ENCODE results near the gene C1QTNF6. TPM values are rescaled to one million over a fixed set of nuclear protein-coding genes. Genes with fewer than 3 reads are reported as not detected.

The C1QTNF6 gene
- total RNA-seq, 1 donor from 2014 or later = 7.1 TPM

DNA sequence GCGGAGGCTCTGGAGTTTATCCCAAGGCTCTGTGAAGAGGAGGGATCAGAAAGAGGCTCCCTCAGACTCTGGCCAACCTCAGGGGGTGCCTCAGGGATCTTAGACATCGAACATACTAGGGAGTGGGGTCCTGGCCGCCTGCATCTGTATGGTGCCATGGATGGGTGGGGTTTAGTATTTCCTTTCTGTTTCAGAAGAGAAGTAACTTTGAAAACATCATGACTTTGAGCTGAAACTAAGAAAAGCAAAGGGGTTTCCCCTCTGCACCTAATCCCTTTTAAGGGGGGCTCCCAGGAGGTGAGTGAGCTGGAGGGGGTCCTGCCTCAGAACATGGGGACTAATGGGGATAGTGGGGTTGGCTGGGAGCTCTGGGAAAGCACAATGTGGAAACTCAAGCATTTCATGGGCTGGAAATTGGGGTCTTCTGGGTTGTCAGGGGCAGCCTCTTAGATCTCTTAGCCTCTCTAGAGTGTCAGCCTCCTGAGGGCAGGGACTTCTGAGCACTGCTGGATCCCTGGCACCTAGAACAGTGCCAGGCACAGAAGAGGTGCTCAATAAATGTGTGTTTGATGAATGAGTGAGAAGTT, 36.0 kb upstream of the C1QTNF6 start:
- DNase-seq (ENCODE audit: low read depth) = no peak

DNA sequence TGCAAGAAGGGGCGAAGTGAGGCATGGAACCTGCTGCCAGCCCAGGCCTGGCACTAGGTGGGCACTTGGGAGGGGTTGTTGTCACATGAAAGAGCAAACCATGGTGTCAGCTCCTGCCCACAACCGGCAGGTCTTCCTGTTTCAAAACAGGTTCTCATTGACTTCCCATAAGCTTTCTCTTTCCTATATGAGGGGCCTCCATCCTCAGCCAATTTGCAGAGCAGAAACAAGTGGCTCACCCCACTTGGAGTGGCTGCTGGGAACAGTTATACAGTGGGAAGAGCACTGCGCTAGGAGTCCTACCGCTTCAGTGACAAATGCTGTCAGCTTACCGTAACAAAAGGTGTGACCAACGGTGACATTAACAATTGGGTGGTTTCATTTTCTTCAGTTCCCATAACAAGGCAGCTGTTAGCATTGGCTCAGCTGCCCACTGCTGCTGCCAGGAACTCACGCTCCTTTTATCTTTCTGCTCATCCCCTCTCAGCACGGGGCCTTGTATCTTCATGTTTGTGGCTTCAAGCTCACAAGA, 34.5 kb upstream of the C1QTNF6 start:
- DNase-seq (ENCODE audit: low read depth) = no peak

DNA sequence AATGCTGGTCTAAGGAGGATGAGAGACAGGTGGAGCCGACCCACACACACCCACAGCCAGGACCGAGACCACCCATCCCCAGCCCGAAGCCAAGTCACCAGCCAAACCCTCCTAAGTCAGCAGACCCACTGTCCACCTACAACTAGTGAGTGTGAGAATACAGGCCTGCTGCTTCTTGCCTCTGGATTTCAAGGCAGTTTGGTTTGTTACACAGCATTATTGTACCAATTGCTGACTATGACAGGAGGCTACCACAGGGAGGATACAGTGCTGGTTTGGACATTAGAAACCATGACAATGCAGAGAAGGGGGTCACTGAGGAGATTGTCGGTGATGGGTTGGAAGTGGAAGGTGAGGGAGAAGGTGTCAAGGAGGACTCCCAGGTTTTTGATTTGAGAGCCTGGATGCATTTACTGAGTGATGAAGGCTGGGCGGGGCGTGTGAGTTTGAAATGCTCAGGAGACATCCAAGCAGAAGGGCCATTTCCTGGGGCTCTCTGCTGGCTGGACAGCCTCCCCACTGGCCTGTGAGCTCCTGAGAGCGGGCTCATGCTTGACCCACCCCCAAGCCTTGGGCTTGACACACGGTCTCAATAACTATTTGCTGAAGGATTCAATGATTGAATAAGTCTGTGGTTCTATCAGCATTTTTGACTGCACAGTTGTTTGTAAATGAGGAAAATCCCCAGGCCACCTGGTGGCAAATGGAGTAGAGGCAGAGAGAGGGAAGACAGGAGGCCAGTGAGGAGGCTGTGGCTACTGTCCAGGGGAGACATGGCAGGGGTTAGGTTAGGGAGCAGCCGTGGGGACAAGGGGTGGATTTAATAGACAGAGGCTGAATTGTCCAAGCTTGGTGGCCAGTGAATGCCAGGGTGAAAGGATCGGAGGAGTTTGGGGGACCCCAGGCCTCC, 33.6 kb upstream of the C1QTNF6 start:
- no peak for DNase-seq (ENCODE audit: low read depth)

DNA sequence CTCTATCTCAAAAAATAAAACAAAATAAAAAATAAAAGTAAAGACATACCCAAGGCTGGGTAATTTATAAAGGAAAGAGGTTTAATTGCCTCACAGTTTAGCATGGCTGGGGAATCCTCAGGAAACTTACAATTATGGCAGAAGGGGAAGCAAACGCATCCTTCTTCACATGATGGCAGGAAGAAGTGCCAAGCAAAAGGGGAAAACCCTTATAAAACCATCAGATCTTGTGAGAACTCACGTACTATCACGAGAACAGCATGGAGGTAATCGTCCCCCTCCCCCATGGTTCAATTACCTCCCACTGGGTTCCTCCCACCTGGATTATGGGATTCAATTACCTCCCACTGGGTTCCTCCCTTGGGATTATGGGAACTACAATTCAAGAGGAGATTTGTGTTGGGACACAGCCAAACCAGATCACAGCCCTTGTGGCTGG, 32.5 kb upstream of the C1QTNF6 start:
- DNase-seq (ENCODE audit: low read depth) = no peak

DNA sequence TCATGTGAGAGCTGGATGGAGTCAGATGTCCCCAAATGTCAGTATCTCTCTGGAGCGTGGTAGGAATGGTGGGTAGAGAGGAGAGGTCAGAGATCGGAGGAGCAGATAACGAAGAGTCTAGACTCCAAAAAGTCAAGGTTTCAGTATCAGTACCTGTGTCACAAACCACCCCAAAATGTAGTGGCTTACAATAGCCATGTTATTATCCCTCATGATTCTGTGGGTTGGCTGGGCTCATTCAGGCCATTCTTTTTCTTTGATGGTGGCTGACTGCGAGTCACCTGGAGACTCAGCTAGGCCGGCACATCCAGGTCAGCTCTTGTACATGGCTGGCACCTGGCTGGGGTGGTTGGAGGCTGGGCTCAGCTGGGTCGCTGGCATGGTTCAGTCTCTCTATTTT, 31.5 kb upstream of the C1QTNF6 start:
- DNase-seq (ENCODE audit: low read depth) = no peak

DNA sequence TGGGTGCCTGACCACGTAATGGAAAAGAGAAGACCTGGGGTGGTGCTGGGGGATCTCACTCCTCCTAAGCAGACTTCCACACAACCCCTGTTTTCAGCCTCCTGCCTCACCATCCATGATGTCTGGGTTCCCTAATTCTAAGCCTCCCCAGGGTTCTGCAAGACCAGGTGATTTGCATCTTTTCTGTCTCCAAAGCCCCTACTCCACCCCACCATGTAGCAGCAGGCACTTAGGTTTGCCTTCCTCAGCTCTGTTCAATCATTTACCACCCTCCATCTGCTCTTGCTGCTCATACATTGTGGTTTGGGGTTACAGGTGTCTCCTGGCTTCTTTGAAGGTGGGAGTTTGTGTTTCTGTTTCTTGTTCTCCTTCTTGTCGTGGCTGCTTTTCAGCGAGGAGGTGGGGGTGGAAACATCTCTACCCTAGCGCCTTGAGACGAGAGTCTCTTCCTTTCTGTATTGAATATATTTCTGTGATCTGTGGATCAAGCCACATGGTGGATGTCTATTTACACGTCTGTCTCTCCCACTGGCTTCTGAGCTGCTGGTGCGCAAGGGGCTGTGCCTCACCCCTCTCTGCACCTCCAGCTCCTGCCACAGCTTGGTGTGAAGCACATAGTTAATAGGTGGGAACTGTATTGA, 30.8 kb upstream of the C1QTNF6 start:
- DNase-seq (ENCODE audit: low read depth) = no peak

DNA sequence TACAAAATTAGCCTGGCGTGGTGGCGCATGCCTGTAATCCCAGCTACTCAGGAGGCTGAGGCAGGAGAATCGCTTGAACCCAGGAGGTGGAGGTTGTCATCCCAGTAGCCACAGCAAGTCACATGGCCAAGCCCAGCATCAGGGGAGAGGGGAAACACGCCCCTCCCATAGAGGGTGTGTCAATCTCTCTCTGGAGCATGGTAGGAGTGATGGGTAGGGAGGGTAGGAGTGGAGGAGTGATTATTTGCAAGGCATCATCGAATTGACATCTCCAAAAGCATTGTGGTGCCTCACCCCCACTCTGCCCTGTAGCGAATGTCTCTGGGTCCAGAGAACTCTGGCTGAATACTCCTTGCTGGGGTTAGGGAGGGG, 30.3 kb upstream of the C1QTNF6 start:
- DNase-seq (ENCODE audit: low read depth) = no peak

DNA sequence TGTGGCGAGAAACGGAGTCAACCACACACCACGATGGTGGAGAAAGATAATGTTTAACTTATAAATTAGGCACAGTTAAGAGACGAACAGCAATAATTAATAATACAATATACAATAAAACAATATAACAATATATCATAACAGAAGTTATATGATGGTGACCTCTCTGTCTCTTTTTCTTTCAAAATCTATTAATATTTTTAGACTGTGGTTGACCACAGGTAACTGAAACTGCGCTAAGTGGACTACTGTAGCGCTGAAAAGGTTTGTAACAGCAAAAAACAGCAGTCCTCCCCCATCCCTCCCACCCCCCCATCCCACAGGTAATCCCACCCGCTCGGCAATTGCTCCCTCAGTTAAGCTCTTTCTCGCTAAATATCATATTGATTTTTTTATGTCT, 27.8 kb upstream of the C1QTNF6 start:
- DNase-seq (ENCODE audit: low read depth) = no peak

DNA sequence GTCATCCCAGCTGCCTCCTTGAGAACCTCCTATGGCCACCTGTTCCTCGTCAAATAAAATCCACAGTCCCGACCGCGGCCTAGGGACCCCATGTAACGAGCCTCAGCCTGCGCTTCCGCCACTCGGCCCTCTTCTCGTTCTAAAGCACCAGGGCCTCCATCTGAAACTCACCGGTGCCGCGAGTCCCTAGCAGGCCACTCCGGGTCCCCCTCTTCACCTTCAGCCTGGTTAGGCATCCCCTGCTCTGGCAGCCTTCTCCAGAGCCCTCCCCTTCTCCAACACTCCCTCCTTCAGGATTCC, 26.6 kb upstream of the C1QTNF6 start:
- DNase-seq (ENCODE audit: low read depth) = no peak

DNA sequence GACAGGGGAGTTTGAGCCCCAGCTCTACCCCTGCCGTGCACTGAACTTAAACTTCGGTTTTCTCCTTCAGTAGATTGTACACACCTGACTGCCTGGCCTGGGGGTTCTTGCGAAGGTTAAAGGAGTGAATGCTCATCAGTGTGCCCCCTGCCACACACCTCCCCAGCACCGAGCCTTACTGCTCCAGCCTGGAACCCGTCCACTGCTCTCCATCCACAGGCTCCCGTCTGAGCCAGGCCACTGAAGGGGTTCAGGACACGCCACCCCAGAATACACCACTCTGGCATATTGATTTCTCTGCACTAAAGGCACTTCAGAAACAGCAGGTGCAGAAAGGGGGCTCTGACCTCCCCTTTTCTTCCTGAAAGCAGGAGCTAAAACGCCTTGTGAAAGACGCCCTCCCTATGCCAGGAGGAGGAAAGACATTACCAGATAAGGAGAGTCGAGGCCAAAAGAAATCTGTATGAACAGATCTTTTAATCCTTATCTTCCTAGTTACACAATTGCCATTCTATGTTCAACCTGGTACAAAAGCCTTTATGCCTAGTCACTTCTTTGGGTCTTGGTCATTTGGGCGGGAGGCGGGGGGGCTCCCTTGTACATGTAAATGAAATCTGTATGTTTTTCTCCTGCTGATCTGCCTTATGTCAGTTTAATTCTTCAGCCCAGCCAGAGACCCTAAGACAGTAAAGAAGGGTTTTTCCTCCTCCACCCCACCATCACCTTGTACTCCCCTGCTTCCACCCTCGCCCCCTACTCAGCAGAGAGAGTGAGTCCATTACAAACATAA, 26.1 kb upstream of the C1QTNF6 start:
- no peak for DNase-seq (ENCODE audit: low read depth)

DNA sequence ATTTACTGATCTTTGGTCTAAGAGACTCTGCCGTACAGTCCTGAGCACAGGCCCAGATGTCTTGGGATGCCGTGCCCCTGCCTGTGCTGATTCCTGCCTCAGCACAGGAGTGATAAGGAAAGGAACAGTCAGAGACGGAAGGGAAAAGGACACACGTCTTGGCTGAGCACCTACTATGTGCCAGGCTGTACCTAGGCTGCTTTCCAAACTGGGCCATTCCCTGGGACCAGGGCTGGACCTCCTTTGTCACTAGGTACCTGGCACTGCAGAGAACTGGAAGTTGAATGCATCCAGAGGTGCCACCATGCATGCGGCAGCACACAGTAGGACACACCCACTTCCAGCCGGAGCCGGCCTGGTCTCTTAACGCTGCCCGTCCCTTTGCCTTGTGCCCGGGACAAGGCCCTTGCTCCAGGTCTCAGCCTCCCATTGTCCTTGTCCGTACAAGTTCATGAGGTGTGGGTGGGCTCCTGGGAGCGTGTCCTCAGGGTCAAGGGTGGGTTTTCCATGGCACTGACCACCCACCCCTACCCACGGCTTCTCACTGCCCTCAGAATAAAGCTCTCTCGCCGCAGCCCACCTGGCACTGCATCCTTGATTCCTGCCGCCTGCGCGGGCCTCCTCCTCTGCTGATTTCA, 25.3 kb upstream of the C1QTNF6 start:
- no peak for DNase-seq (ENCODE audit: low read depth)

DNA sequence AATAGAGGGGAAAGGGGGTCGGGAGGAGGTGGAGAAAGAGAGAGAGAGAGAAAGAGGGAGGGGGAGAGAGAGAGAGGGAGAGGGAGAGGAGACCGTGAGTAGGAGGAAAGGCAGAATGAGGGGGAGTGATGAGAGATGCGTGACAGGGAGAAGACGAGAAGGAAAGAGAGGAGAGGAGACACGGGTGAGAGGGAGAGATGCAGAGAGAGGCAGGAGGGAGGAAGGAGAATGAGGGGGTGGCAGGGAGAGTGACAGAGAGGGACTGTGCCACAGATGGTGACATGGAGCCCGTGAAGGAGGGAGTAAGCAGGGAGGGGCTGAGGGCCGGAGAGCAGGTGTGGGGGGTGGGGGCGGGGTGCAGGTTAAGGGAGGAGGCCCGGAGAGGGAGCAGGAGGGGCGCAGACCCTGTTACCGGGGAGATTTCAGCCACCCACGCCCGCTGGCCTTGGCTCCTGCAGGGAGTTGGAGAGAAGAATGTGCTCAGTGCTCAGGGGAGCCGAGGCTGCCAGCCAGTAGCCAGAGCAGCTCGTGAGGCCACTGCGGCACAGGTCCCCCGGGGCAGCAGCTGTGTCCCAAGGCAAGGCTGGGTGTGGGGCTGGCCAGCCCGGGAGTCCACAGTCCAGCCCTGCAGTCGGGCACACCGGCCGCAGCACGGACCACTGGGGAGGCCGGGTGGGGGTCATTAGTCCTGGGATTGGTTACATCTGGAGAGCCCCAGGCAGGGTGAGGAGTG, 24.3 kb upstream of the C1QTNF6 start, which contains the start of gene SSTR3:
Gene SSTR3 (minus strand): TSS at position 304 of the 733 bp plus-strand sequence. CDS start 4,674 bp downstream, outside the sequence.
- peak; percentile 19 for DNase-seq (ENCODE audit: low read depth)

DNA sequence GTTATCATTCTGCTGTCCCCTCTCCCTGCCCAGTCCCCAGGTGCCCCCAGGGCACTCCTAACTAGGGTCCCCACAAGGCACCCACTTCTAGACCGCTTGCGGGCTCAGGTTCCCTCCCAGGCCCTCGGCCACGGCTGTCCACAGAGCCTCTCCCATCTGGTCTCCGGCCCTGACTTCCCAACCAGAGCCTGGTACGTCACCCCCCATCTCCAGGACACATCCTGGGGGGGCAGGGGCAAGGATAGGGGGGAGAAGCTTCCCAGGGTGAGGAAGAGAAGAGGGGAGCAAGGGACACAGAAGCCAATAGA, 23.8 kb upstream of the C1QTNF6 start:
- DNase-seq (ENCODE audit: low read depth) = no peak

DNA sequence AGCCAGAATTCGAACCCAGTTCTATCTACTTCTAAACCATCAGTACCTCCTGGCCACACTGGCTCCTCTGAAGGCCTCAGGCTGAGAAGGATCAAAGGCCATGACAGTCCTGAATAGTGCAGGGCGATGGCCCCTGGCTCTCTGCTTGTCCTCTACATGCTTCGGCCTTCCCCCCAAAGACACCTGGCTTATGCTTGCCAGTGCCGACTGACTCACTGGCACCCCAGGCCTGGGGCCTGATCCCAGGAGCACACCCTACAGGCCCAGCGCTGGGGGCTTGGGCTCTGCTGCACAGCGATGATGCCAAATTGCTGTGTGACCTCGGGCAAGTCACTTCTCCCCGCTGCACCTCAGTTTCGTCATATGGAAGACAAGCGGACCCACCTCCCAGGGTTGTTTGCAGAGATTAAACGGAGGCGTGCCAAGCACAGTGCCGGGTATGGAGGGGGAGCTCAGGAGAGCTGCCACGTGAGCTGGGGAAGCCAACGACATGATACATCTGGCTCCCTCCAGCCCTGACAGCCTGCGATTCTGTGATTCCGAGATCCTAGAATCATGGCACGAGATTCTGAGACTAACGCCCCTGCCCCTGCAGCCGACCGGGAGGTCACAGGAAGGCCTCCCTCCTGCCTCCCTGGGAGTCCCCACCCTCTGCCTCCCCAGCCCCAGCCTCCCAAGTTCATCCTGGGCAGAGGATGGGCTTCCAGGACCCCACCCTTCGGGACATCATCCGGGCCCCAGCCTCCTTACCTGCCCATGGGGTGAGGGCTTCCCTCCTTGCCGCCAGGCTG, 23.2 kb upstream of the C1QTNF6 start:
- no peak for DNase-seq (ENCODE audit: low read depth)

DNA sequence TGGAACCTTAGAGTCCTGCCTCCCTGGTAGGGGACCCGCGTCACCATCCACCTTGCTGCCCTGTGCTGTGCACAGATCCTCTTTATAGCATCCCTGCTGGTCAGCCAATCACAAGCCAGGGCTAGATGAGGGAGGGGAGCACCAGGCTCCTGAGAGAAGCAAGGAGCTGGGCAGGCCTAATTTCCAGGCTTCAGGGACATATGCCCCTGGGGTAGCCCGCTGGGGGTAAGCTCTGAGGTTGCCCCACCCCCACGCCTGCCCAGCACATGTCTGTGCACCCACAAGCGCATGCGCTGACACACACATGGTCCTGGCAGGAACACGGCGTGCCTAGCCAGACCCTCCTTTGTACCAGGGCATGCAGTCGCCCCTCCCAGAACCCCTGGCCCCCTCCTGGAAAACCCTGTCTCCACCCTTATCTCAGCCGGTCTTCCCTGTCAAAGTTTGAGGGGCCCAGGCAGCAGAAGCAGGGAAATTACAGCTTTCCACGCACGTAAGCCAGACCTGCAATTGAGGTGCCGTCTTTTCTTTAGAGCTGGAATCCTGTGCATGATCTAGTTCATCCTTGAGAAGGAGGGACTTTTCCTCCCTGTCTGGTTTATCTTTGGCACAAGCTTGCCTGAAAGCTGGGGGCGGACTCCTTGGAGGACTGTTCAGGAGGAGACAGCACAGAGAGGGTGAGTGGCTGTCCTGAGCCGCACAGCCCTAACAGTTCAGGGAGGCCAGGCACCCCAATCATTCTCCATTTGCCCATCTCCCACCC, 22.2 kb upstream of the C1QTNF6 start:
- no peak for DNase-seq (ENCODE audit: low read depth)

DNA sequence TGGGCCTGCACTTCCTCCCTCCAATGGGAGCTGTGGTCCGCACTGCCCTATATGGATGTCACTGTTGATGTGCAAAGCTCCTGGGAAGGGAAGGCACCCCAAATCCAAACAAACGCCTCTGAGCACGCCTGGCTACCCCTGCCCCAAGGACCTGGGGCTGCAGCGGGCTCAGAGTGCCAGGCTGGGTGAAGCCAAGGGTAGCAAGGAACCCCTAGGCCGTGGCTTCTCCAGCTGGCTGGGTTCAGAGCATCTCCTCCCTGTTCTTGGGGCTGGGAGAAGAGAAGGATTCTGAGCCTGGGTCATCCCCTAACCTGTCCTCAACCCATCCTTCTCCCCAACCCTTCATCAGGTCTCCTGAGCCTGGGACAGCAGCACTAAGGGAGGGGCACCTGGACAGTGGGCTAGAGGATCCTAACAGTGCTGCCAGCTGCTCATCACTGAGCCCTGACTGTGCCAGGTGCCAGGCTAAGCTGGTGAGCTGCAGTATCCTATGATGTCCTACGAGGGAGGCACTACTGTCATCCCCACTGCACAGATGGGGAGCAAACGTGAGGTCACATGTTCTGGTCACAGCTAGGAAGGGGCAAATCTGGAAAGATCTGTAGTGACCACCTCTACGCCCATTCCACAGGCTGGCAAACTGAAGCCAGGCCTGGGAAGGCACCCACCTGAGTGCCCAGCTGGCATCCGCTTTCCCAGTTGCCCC, 21.2 kb upstream of the C1QTNF6 start:
- no peak for DNase-seq (ENCODE audit: low read depth)

DNA sequence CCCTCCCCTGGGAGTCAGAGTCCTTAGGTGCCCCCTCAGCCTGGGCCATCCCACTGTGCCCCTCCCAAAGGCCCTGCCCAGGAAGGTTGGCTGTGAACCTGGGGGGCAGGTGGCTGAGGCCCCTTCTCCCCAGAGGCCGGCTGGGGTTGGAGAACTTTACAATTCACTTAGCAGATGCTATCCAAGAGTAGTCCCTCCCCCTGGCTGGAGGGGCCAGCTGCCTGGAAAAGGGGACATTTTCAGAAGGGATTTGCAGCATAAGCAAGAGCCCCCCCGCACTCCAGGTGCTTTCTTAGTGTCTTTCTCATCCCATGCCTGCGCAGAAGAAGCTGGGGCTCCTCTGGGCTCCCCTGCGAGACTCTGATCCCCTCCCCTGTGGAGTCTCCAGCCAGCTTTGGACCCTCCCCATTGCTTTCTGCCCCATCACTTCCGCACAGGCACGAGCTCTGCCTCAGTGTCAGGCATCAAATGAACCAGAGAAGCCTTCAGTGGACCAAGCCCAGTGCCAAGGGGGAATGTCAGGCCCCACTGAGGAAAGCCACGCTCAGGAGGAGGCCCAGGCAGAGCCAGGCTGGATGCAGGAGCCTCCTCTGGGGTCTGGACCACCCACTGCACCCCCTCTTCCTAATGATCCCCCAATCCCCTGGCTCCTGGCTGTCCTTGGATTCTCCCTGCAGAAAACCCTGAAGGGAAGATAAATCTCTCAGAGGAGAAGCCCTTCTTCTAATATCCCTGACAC, 20.5 kb upstream of the C1QTNF6 start:
- DNase-seq (ENCODE audit: low read depth) = no peak

DNA sequence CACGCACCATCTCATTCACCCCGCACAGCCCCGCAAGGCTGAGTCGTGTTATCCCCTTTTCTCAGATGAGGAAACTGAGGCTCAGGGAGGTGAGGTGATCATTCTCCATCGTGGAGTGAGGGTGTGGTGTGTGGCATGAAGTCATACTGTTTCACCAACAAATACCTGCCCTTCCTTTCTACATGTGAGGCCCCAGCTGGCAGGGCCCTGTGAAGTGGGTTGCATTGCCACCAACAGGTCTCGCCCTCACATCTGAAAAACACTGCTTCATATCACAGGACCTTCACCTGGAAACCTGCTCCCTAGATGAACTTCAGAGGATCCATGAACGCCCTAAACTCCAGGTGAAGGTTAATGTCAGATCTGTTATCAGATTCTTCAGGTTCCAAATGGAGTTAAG, 19.9 kb upstream of the C1QTNF6 start:
- no peak for DNase-seq (ENCODE audit: low read depth)

Measured in renal cortical epithelial cell (primary cell).